Measurements from ENCODE around the gene PRDM2. TPM values are rescaled to one million over a fixed set of nuclear protein-coding genes. Genes with fewer than 3 reads are reported as not detected.

PRDM2 gene
- total and polyA plus RNA-seq, 11 donors: 16.1 to 52.7 (median 36.3) TPM

DNA sequence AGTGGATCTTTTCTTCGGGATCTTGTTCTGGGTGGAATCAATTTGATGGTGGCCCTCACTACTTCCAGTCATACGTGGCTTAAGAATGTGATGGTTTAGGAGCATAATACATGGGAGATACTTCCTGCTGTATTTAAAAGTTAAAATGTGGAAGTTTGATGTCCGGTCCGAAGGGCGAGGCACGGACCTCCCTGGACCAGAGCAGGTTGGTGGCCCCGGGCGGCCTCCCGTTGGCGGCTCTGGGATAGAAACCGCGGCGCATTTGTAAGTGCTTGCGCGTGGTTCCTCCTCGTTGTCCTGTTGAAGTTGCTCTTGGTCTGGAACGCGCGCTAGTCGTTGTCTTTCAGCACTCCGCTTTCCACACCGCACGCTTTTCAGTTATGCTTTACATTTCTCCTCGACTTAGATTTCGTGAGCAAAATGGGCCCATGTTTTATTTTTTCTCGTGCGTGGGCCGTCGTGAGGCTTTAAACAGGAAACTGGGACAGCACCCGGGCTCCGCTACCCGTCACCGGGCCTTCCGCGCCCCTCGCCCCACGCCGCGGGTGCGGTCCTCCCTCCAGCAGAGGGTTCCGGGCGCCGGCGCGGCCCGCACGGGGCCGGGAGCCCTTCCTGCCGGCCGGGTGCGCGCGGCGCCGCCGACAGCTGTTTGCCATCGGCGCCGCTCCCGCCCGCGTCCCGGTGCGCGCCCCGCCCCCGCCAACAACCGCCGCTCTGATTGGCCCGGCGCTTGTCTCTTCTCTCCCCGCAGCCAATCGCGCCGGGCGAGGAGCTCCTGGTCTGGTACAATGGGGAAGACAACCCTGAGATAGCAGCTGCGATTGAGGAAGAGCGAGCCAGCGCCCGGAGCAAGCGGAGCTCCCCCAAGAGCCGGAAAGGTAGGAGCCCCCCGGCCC, 48.9 kb downstream of the PRDM2 start:
- Histone ChIP-seq H3K27ac (peak overlapping the region; percentile 81 to 97 (median 94)), H3K4me1 (peaks cover 3 to 46% (median 27%) of the 10 kb centered on the region in 12 donors), H3K9me3 (no peaks in the 10 kb centered on the region), H3K4me3 (peak overlapping the region; percentile 73 to 96 (median 91)), H3K27me3 (no peaks in the 10 kb centered on the region), H3K36me3 (peaks cover 0 to 14% (median 0%) of the 10 kb centered on the region in 9 donors)
- peak in 1 of 2 donors; percentile 92 for TF ChIP-seq POLR2A (IDR thresholded peaks at IDR 0.05)
- TF ChIP-seq, protein P1, sequence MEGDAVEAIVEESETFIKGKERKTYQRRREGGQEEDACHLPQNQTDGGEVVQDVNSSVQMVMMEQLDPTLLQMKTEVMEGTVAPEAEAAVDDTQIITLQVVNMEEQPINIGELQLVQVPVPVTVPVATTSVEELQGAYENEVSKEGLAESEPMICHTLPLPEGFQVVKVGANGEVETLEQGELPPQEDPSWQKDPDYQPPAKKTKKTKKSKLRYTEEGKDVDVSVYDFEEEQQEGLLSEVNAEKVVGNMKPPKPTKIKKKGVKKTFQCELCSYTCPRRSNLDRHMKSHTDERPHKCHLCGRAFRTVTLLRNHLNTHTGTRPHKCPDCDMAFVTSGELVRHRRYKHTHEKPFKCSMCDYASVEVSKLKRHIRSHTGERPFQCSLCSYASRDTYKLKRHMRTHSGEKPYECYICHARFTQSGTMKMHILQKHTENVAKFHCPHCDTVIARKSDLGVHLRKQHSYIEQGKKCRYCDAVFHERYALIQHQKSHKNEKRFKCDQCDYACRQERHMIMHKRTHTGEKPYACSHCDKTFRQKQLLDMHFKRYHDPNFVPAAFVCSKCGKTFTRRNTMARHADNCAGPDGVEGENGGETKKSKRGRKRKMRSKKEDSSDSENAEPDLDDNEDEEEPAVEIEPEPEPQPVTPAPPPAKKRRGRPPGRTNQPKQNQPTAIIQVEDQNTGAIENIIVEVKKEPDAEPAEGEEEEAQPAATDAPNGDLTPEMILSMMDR (IDR thresholded peaks at IDR 0.05): peak in 4 of 12 donors; percentile 13 to 46 (median 32)
- intact Hi-C loops (cut with DNase I): loop anchor here in 4 of 10 donors (2.0 to 10.0 kb wide), 4 partner anchors 43 to 56 kb away; partner anchors contain the start of gene PRDM2 (in 1 of the 4)
- ATAC-seq (peak; percentile 97 to 99 (median 99)), DNase-seq (peak; percentile 97 to 99 (median 98))
- 1% methylated on average over 34 to 83 of the region's 83 CpGs for WGBS, 4 donors

DNA sequence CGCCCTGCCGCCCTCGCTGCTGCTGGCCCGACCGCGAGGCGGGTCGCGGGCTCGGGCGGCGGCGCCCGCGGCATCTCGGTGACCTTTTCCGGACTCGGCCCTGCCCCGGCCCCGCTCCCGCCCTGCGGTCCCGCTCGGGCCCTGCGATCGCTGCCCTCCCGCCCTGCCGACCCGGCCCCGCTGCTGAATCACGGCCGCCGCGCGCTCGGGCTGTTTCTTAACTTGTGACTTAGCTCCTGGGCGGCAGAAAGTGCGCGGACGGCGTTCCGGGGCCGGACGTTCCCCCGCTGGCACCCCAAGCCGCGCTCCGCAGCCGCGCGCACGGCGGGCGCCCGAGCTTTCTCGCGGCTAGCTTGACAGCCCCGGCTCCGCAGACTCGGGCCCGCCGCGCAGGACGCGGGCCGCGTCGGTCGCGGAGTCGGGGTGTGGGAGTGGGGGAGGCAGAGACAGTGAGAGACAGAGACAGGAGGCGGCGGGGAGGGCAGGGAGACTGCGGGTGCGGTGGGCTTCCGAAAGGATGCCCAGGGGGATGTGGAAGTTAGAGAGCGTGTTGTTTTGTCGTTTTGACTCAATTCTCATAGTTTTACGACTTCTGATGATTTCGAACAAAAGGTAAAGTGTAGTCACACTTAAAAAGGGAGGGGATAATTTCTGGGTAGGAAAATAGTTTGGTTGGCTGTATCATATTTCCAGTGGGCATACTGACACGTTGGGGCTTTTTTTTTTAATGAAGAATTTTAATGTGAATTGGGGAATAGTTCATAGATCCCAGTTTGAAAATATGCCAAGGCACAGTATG, 49.8 kb downstream of the PRDM2 start:
- H3K4me3 ChIP-seq: peak overlapping the region; percentile 73 to 96 (median 91)
- intact Hi-C loops (cut with DNase I): loop anchor here in 6 of 10 donors (2.0 to 10.0 kb wide), 5 partner anchors 43 to 55 kb away; partner anchors contain the start of gene PRDM2 (in 3 of the 6)
- H3K27me3 ChIP-seq: no peaks in the 10 kb centered on the region
- H3K27ac ChIP-seq: peak overlapping the region; percentile 81 to 97 (median 94)
- ATAC-seq (peak in 3 of 4 donors; percentile 9 to 56 (median 45)), DNase-seq (peak; percentile 54 to 88 (median 65))
- no peaks in the 10 kb centered on the region for H3K9me3 ChIP-seq
- TF ChIP-seq POLR2A (IDR thresholded peaks at IDR 0.05): no peak
- TF ChIP-seq, protein P1 (IDR thresholded peaks at IDR 0.05): no peak
- H3K36me3 ChIP-seq: peaks cover 0 to 8% (median 0%) of the 10 kb centered on the region in 9 donors
- 0 to 1% (median 0%) methylated on average over 23 to 81 of the region's 81 CpGs for WGBS, 4 donors
- H3K4me1 ChIP-seq: peaks cover 3 to 55% (median 35%) of the 10 kb centered on the region in 12 donors

DNA sequence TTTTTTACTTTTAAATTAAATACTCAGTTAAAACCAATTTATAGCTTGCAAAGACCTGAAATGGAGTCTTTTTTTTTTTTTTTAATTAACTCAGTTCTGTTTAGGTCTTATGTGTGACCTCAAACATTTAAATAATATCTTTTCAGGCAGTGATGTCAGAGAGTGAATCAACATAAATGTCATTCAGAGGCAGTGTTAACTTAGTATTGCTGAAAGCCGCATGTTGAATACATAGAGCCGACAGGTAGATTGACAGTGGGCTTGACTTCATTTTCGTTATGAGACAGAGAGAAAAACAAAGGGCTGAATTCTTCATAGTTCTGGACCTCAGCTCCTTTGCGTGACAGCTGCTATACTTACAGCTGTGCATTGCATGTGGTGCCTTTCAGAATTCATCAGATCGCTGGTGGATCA, 51.5 kb downstream of the PRDM2 start:
- intact Hi-C loops (cut with DNase I): loop anchor here in 3 of 10 donors (5.0 to 10.0 kb wide), 2 partner anchors 41 to 47 kb away; partner anchors contain the start of gene PRDM2 (in 2 of the 3)
- DNase-seq (no peak), ATAC-seq (no peak)
- TF ChIP-seq, protein P1 (IDR thresholded peaks at IDR 0.05): no peak
- no peak for TF ChIP-seq POLR2A (IDR thresholded peaks at IDR 0.05)
- Histone ChIP-seq H3K27ac (no peak overlapping the region), H3K4me1 (peaks cover 3 to 71% (median 47%) of the 10 kb centered on the region in 12 donors), H3K36me3 (peaks cover 0 to 6% (median 0%) of the 10 kb centered on the region in 9 donors), H3K4me3 (peak overlapping the region in 2 of 12 donors; percentile 92 to 95), H3K27me3 (no peaks in the 10 kb centered on the region), H3K9me3 (no peaks in the 10 kb centered on the region)
- 77 to 86% (median 83%) methylated on average over 5 of the region's 5 CpGs for WGBS, 4 donors

All from heart left ventricle (tissue), 16 donors.